NCI-H345 treated with DMSO at 0.1 percent for 48 hours (cell line): ENCODE results near the gene RALGAPA2.

Source experiments
- DNase-seq: peaks from one replicate; lab custom pipeline; 2025; ENCODE audit not compliant: unreplicated experiment; lab: John Stamatoyannopoulos, UW

RALGAPA2 gene

GRCh38 chr20:20729563-20729962, 17.1 kb upstream of the RALGAPA2 start:
- no peak for DNase-seq

GRCh38 chr20:20721489-20721888, 9.0 kb upstream of the RALGAPA2 start:
- no peak for DNase-seq

DNA sequence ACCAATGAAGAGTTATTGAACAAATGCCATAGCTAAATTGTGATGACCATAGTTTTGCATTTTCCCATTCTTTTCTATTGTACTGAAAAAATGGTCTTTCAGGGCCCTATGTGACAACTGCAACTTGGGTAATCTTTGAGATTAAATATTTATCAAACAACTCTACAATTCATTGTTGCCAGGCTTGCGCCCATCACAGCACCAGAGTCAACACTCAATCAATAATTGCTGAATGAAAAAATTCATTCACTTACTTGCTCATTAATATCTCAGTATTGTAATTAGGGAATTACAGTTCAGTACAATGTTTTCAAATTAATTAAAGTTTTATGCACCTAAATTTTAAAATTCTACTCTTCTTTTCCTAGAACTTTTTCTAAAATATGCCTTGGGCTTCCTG, 7.7 kb upstream of the RALGAPA2 start:
- no peak for DNase-seq

DNA sequence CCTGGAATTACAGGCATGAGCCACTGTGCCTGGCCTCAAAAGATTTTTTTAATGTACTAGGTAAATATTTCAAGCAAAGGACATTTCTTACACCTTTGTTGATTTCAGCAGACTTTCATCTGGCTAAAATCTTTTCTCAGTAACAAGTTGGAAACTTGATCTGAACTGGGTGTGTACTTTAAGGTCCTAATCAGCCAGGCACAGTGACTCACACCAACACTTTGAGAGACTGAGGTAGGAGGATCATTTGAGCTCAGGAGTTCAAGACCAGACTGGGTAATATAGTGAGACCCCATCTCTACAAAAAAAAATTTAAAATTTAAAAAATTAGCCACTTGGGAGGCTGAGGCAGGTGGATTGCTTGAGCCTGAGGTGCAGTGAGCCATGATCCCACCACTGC, 7.0 kb upstream of the RALGAPA2 start:
- DNase-seq: no peak

DNA sequence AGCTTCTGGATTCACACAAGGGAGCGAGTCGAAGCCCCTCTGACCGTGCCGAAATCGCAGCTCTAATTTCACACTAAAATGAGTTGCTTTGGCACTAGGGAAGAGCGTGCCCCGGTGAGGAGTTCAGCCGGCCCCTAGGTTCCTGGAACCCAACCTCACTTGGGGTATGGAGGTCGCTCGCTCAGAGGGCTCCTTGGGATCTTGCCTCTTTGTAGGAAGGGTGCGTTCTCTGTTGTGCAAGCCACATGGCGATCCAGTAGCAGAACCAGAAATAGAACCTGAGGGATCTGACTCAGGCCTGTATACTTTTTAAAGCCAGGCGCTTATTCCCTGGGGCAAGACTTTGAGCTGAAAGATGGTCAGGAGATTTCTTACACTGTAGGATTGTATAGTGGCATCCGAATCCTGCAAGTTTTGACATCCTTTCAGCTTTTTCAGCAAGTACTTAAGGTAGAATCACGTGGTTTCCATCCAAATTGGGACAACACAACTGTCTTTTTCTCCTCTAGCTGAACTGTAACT, 861 bp upstream of the RALGAPA2 start:
- no peak for DNase-seq

- no peak for DNase-seq
Measured at GRCh38 chr20:20712004-20712473, 405 bp downstream of the RALGAPA2 start.

DNA sequence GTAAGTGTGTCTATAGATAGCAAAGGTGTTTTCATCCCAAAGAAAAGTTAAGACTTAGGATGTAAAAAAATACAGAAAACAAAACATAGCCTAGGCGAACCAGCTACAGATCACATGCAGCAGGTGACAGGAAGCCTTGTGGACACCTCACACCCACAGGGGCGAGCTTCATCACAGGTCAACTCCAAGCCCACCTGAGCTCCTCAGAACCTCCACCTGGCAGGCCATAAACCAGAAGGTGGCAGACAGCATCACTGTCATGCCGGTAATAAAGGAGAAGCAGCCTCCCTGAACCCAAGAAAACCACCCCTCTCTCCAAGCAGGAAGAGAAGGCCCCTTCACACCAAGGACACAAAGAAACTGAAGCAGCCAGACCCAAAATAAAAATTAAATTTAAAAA, 1.0 kb downstream of the RALGAPA2 start:
- DNase-seq: no peak

DNA sequence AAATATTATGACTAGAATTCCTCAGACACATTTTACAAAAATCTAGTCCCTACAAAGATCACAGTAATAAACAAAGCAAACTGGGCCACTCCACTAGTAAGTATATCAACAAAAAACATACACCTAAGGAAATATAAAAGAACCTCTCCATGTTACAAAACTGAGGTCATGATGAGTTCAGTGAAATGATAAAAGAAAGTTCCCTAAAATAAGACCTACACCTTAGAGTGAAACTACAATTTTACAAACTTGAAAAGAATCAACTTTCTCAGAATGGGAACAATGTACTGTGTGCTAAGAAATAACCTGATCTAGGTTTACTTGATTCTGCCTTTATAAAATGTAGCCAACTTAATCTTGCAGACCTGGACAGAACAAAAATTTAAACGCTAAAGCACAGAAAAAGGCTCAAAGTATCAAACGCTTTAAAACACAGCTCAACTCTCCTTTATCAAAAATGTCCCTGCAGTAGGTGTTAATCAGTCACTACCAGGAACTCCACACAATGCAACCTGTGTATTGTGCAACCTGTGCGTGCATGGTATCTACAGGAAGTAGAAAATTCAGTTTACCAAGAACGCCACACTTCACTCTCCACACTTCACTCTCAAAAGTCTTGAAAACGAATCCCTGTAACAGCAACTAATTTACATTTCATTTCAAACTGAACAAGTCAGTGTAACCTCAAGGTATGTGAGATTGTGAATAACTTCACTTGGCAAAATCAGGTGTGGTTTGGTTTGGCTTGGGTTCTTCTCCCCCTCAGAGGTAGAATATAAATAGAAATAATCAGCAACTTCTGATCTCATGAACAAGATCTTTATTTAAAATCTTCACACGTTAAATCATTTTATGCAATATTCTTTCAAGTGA, 1.8 kb downstream of the RALGAPA2 start:
- DNase-seq: no peak

- DNase-seq: no peak
Measured at GRCh38 chr20:20709887-20710286, 2.6 kb downstream of the RALGAPA2 start.

GRCh38 chr20:20706285-20706684, 6.2 kb downstream of the RALGAPA2 start:
- no peak for DNase-seq

- no peak for DNase-seq
Measured at GRCh38 chr20:20702330-20703245, 9.9 kb downstream of the RALGAPA2 start.

DNA sequence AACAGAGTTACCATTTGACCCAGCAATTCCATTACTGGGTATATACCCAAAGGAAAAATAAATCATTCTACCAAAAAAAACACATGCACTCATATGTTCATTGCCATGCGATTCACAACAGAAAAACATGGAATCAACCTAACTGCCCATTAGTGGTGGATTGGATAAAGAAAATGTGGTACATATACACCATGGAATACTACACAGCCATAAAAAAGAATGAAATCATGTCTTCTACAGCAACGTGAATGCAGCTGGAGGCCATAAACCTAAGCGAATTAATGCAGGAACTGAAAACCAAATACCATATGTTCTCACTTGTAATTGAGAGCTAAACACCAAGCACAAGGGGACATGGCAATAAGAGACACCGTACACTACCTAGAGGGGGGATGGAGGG, 12.5 kb downstream of the RALGAPA2 start:
- DNase-seq: no peak

DNA sequence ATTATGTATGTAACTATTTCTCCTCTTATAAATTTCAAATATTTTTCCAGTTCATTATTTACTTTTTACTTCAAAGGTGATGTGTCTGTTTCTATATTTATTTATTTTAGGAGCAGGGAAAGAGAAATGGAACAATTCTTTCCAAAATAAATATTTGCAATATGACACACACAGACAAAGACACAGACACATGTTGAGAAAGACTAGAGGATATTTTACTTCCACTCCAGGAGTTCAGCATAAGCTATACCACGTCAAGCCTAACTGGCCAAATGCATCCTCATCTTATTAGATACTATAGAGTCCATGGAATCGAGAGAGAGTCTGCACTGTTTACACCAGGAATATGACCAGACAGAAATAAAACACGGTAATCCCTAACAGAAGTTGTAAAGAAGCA, 13.3 kb downstream of the RALGAPA2 start:
- DNase-seq: no peak

- no peak for DNase-seq
Measured at GRCh38 chr20:20697325-20697845, 15.1 kb downstream of the RALGAPA2 start.

DNA sequence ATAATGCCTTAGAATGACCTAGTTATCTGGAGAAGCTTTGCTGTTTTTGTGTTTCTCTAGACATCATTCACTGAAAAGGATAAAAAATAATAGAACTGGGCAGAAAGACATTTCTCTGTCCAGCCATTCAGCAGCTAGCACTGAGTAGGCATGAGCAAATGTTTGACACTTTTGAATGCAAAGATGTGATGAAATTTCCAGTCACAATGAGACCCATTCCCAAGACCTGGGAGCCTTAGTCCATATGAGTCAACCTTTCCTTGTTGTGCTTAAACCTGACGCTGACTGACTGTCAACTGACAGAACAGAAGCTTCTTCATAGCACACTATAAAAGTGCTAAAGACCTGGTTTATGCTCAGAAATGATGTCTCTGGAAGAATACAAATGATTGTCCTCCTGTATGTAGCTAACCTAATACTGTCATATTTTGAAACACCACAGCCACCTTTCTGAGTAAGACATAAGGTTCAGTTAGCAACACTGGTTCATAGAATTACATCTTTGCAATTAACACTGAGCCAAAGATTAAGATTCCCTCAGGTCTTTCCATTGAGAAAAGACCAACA, 17.1 kb downstream of the RALGAPA2 start:
- DNase-seq: no peak

DNA sequence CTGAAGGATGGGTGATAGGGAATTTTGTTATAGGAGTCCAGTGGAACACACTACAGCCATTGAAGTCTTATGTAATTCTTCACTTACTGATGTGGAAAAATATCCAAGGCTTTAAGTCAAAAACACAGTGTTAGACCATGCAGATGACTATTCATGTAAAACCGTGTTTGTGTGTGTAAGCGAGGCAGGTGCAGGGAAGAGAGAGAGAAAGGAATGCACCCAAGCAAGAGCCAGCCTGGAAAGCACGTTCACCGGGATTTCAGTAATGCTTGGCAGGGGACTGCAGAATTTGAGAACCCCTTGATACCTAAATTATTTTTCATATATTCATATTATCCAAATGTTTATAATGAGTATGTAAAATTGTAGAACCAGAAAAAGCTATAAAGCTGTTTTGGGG, 17.9 kb downstream of the RALGAPA2 start:
- no peak for DNase-seq

GRCh38 chr20:20692587-20692986, 19.9 kb downstream of the RALGAPA2 start:
- DNase-seq: no peak

DNA sequence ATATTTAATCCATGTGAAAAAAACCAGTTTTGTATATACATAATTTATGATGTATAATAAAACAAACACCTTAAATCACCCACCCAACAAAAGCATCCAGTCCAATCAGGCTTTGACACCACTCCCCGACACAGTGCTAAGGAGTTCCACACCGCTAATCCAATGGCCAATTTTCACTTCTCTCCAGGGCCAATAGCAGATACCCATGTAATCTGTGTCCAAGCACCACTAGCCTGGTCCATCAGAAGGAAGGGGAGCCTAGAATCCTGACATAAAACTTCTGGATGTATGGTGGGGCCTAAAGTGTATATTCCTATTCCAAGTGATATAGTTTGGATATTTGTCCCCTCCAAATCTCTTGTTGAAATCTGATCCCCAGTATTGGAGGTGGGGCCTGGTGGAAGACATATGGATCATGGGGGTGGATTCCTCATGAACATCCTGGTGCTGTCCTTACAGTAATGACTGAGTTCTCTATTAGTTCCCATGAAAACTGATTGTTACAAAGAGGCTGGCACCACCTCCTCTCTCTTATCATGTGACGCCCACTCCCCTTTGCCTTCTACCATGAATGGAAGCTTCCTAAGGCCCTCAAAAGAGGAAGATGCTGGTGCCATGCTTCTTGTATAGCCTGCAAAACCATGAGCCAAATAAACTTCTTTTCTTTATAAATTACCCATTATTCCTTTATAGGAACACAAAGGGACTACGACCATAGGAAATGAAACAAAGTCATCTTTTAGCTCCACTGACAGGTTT, 20.8 kb downstream of the RALGAPA2 start:
- no peak for DNase-seq

DNA sequence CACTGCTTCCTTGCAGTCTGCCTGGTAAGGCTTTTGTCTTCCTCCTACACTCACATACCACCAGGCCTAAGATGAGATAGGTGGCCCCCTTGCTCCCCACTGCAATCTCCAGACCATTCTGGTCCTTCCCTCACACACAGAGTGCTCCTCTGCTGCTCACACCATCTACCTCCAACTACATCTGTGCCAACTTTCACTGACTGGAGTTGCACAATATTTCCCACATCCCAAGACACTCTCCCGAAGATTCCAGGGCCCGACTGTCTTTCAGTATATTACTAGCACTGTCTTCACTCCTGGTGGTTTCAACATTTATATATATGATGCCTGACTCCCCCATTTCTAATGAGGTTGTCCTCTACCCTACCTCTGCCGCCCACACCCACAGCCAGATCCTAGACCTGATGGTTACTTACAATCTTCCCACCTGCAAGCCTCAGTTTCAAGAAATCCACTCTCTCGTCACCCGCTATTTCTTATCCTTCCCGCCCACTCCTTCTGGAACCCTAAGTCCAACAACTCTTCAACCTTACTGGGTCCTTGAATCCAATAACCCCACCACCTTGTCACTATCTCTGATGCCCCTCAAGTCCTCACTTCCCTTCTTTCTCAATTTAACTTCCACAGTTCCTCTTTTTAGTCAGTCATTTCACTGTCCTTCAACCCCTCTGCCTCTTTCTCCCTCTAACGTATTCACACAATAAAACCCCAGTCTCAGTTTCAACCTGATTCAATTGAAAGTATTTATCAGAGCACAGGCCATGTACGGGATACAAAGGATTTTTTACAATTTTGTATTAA, 21.6 kb downstream of the RALGAPA2 start:
- no peak for DNase-seq

- DNase-seq: no peak
Measured at GRCh38 chr20:20687319-20687718, 25.1 kb downstream of the RALGAPA2 start.
